Erythroblast (primary cell): ENCODE measurements around the gene PRMT2.

Experiments
- GATA1 ChIP-seq: IDR thresholded peaks from 2 replicates; pipeline ENCODE4 v1.6.1; 2011; ENCODE audit warnings: low read depth, mild to moderate bottlenecking, control low read depth, low read length, moderate library complexity
- POLR2A ChIP-seq: IDR thresholded peaks from 2 replicates; pipeline ENCODE4 v1.6.1; 2011; ENCODE audit warnings: mild to moderate bottlenecking, low read length

GRCh38 chr21:46649356-46649755 lies 13.9 kb downstream of the PRMT2 start:
- TF ChIP-seq POLR2A: no peak
- TF ChIP-seq GATA1: no peak
